GM18517 (cell line): ENCODE measurements around the gene PCARE.

ENCODE experiments used
- ATAC-seq: cut with Tn5 transposase; IDR thresholded peaks from one replicate; pipeline ENCODE4 v1.9.1; 2021; ENCODE audit warnings: mild to moderate bottlenecking, moderate library complexity; ENCODE audit not compliant: unreplicated experiment

The PCARE gene

GRCh38 chr2:29040552-29040951, 33.8 kb downstream of the PCARE start:
- no peak for ATAC-seq

GRCh38 chr2:29039718-29040480, 34.4 kb downstream of the PCARE start:
- no peak for ATAC-seq

GRCh38 chr2:29035016-29035745, 39.1 kb downstream of the PCARE start:
- no peak for ATAC-seq

- ATAC-seq = no peak
Measured at GRCh38 chr2:29033656-29034055, 40.7 kb downstream of the PCARE start.

GRCh38 chr2:29033172-29033571, 41.2 kb downstream of the PCARE start:
- no peak for ATAC-seq

- ATAC-seq = no peak
Measured at GRCh38 chr2:29032189-29032588, 42.1 kb downstream of the PCARE start.

- ATAC-seq = no peak
Measured at GRCh38 chr2:29031046-29031445, 43.3 kb downstream of the PCARE start.

- ATAC-seq = no peak
Measured at GRCh38 chr2:29025711-29026110, 48.6 kb downstream of the PCARE start.

GRCh38 chr2:29024882-29025430, 49.4 kb downstream of the PCARE start:
- ATAC-seq = no peak

GRCh38 chr2:29023188-29023587, 51.1 kb downstream of the PCARE start:
- ATAC-seq = no peak

GRCh38 chr2:29022679-29023078, 51.6 kb downstream of the PCARE start:
- no peak for ATAC-seq

GRCh38 chr2:29021886-29022285, 52.4 kb downstream of the PCARE start:
- ATAC-seq = no peak

- ATAC-seq = no peak
Measured at GRCh38 chr2:29017716-29018435, 56.4 kb downstream of the PCARE start.

- no peak for ATAC-seq
Measured at GRCh38 chr2:29016504-29016903, 57.8 kb downstream of the PCARE start.

GRCh38 chr2:29015701-29016470, 58.4 kb downstream of the PCARE start:
- ATAC-seq = no peak

GRCh38 chr2:29014811-29015421, 59.4 kb downstream of the PCARE start:
- no peak for ATAC-seq

GRCh38 chr2:29014331-29014730, 60.0 kb downstream of the PCARE start:
- ATAC-seq = no peak

- no peak for ATAC-seq
Measured at GRCh38 chr2:29013057-29013780, 61.1 kb downstream of the PCARE start.

- no peak for ATAC-seq
Measured at GRCh38 chr2:29012211-29012681, 62.1 kb downstream of the PCARE start.
